Lung (tissue), 12 donors: Measurements from ENCODE around the gene SLC12A8. TPM values are rescaled to one million over a fixed set of nuclear protein-coding genes. Genes with fewer than 3 reads are reported as not detected.

Source experiments
- ATAC-seq: fragments of 200-7000 bp; cut with Tn5 transposase; one replicate; pipeline ENCODE4 v1.9.1; 2020; ENCODE audit warnings: moderate number of reproducible peaks; ENCODE audit not compliant: insufficient read depth, low FRiP score
- DNase-seq, 3 donors: peaks; one replicate each; pipeline ENCODE4 v3.0.0-alpha.2; 2013 to 2017
- H3K27ac ChIP-seq, 2 donors: one replicate each; pipeline ENCODE4 v1.5.1; 2013; ENCODE audit warnings: mild to moderate bottlenecking in 2 of 2, moderate library complexity in 2 of 2, control low read depth in 1 of 2, inconsistent platforms in 1 of 2, low read depth in 1 of 2, low read length in 1 of 2
- H3K27me3 ChIP-seq, 3 donors: one replicate each; pipeline ENCODE4 v1.5.1; 2013; ENCODE audit warnings: low read length in 2 of 3; ENCODE audit not compliant: control insufficient read depth in 3 of 3, insufficient read depth in 3 of 3
- H3K36me3 ChIP-seq, 4 donors: one replicate each; pipeline ENCODE4 v1.5.1; 2013; ENCODE audit warnings: low read length in 4 of 4, mild to moderate bottlenecking in 1 of 4, moderate library complexity in 1 of 4; ENCODE audit not compliant: control insufficient read depth in 4 of 4, insufficient read depth in 4 of 4
- H3K4me1 ChIP-seq, 5 donors: one replicate each; pipeline ENCODE4 v1.5.1; 2013; ENCODE audit warnings: low read length in 5 of 5, mild to moderate bottlenecking in 2 of 5, moderate library complexity in 1 of 5; ENCODE audit not compliant: control insufficient read depth in 5 of 5, insufficient read depth in 5 of 5
- H3K4me3 ChIP-seq: one replicate; pipeline ENCODE4 v1.5.1; 2013; ENCODE audit warnings: mild to moderate bottlenecking, control low read depth, moderate library complexity
- H3K9ac ChIP-seq, 2 donors: one replicate each; pipeline ENCODE4 v1.5.1; 2013; ENCODE audit warnings: low read length in 2 of 2, control low read depth in 1 of 2; ENCODE audit not compliant: insufficient read depth in 1 of 2
- H3K9me3 ChIP-seq, 4 donors: one replicate each; pipeline ENCODE4 v1.5.1; 2013; ENCODE audit warnings: low read length in 3 of 4, mild to moderate bottlenecking in 1 of 4, moderate library complexity in 1 of 4; ENCODE audit not compliant: control insufficient read depth in 4 of 4, insufficient read depth in 3 of 4
- CTCF ChIP-seq: IDR thresholded peaks from 2 replicates; pipeline ENCODE4 v1.5.1; 2012; ENCODE audit warnings: mild to moderate bottlenecking; ENCODE audit errors: control extremely low read depth, extremely low read depth
- WGBS, 2 donors: extraction: QIAGEN DNeasy Blood & Tissue Kit; methylation state at CpG; one replicate each; pipeline ENCODE4 v1.1.7; 2013; 5-methylcytosine and 5-hydroxymethylcytosine counted together
- polyA plus RNA-seq, 2 donors: library from polyadenylated mRNA; stranded (reverse); fragments of 200-250 nt; gene quantifications; one replicate each; pipeline ENCODE4 v1.2.1, GENCODE V29; 2013
- total RNA-seq, 2 donors: library from RNA; depleted of rRNA in 1 of 2; stranded (reverse); fragments of >200 nt in 1 of 2; gene quantifications; one replicate each; pipeline ENCODE4 v1.2.1, GENCODE V29; 2014 to 2021
- donor health status: control.
- donor health status: control.
- donor health status: Bipolar disorder and iron deficiency.
- donor health status: healthy.
- donor health status: DM: yes; HTN: yes; CAD: no.

The SLC12A8 gene
- total and polyA plus RNA-seq, 4 donors: 3.1 to 9.8 (median 5.8) TPM

GRCh38 chr3:125175295-125176078 lies 37.1 kb downstream of the SLC12A8 start:
- no peak overlapping the region for H3K27ac ChIP-seq
- DNase-seq: no peak
- WGBS, 2 donors: 84 to 90% methylated on average over 7 of the region's 7 CpGs
- TF ChIP-seq CTCF: no peak
- no peaks in the 10 kb centered on the region for H3K9me3 ChIP-seq
- no peak overlapping the region for H3K9ac ChIP-seq
- no peaks in the 10 kb centered on the region for H3K4me1 ChIP-seq
- no peaks in the 10 kb centered on the region for H3K27me3 ChIP-seq
- no peak overlapping the region for H3K4me3 ChIP-seq
- no peak for ATAC-seq
- no peaks in the 10 kb centered on the region for H3K36me3 ChIP-seq

- DNase-seq (no peak), ATAC-seq (no peak)
- no peak overlapping the region for H3K9ac ChIP-seq
- peaks cover 0 to 3% (median 0%) of the 10 kb centered on the region in 5 donors for H3K4me1 ChIP-seq
- no peaks in the 10 kb centered on the region for H3K36me3 ChIP-seq
- H3K9me3 ChIP-seq: no peaks in the 10 kb centered on the region
- TF ChIP-seq CTCF: no peak
- H3K4me3 ChIP-seq: no peak overlapping the region
- 93 to 98% methylated on average over 2 of the region's 2 CpGs for WGBS, 2 donors
- H3K27me3 ChIP-seq: no peaks in the 10 kb centered on the region
- H3K27ac ChIP-seq: no peak overlapping the region
Measured at GRCh38 chr3:125172346-125172745, 40.2 kb downstream of the SLC12A8 start.

GRCh38 chr3:125168711-125169393 lies 43.7 kb downstream of the SLC12A8 start:
- H3K9ac ChIP-seq: no peak overlapping the region
- H3K4me1 ChIP-seq: peaks cover 0 to 16% (median 6%) of the 10 kb centered on the region in 5 donors
- WGBS, 2 donors: 87 to 95% methylated on average over 4 of the region's 4 CpGs
- no peaks in the 10 kb centered on the region for H3K9me3 ChIP-seq
- H3K27ac ChIP-seq: no peak overlapping the region
- ATAC-seq (no peak), DNase-seq (no peak)
- H3K4me3 ChIP-seq: no peak overlapping the region
- H3K27me3 ChIP-seq: no peaks in the 10 kb centered on the region
- no peaks in the 10 kb centered on the region for H3K36me3 ChIP-seq
- no peak for TF ChIP-seq CTCF
